HEK293T (cell line): ENCODE measurements around the gene LTBP4.

Source experiments
- CTCF ChIA-PET: fragments of 350-600 bp; formaldehyde crosslinking; extraction: SDS; loops from one replicate; lab custom pipeline; 2021; ENCODE audit warnings: antibody characterized with exemption, inconsistent platforms; lab: Yijun Ruan, JAX
- POLR2A ChIA-PET: fragments of 350-600 bp; formaldehyde crosslinking; extraction: SDS; loops from one replicate; lab custom pipeline; 2020; ENCODE audit warnings: antibody characterized with exemption, inconsistent platforms; lab: Yijun Ruan, JAX
- DNase-seq: peaks from one replicate; pipeline ENCODE4 v3.0.0; 2012; ENCODE audit warnings: mixed read lengths; ENCODE audit errors: extremely low spot score
- CTBP1 ChIP-seq: fragments of 450-650 bp; IDR thresholded peaks from 2 replicates; pipeline ENCODE4 v1.6.1; 2016; ENCODE audit warnings: borderline replicate concordance
- ELF4 ChIP-seq: fragments of 450-650 bp; IDR thresholded peaks from 2 replicates; pipeline ENCODE4 v1.6.1; 2017; ENCODE audit warnings: antibody characterized with exemption
- FOXA1 ChIP-seq: fragments of 450-650 bp; IDR thresholded peaks from 2 replicates; pipeline ENCODE4 v1.6.1; 2016; ENCODE audit warnings: mild to moderate bottlenecking
- FOXK2 ChIP-seq: fragments of 450-650 bp; IDR thresholded peaks from 2 replicates; pipeline ENCODE4 v1.6.1; 2016; ENCODE audit warnings: mild to moderate bottlenecking
- FOXM1 ChIP-seq: fragments of 450-650 bp; IDR thresholded peaks from 2 replicates; pipeline ENCODE4 v1.6.1; 2017; ENCODE audit warnings: mild to moderate bottlenecking, borderline replicate concordance
- HDGF ChIP-seq: fragments of 450-650 bp; IDR thresholded peaks from 2 replicates; pipeline ENCODE4 v1.6.1; 2017; ENCODE audit warnings: antibody characterized with exemption, borderline replicate concordance
- L3MBTL2 ChIP-seq: fragments of 450-650 bp; conservative IDR thresholded peaks from 2 replicates; pipeline ENCODE4 v1.6.1; 2016; ENCODE audit warnings: mild to moderate bottlenecking
- LEF1 ChIP-seq: fragments of 450-650 bp; IDR thresholded peaks from 2 replicates; pipeline ENCODE4 v1.6.1; 2017; ENCODE audit warnings: mild to moderate bottlenecking, borderline replicate concordance
- NFRKB ChIP-seq: fragments of 450-650 bp; IDR thresholded peaks from 2 replicates; pipeline ENCODE4 v1.6.1; 2016; ENCODE audit warnings: mild to moderate bottlenecking, moderate library complexity
- SP1 ChIP-seq: fragments of 450-650 bp; IDR thresholded peaks from 2 replicates; pipeline ENCODE4 v1.6.1; 2017
- SUZ12 ChIP-seq: fragments of 450-650 bp; IDR thresholded peaks from 2 replicates; pipeline ENCODE4 v1.6.1; 2016; ENCODE audit warnings: mild to moderate bottlenecking
- TARDBP ChIP-seq: fragments of 450-650 bp; IDR thresholded peaks from 2 replicates; pipeline ENCODE4 v1.6.1; 2016
- TF ChIP-seq, protein P1 (sequence below): fragments of 450-650 bp; IDR thresholded peaks from 2 replicates; pipeline ENCODE4 v1.6.1; 2016

The LTBP4 gene

DNA sequence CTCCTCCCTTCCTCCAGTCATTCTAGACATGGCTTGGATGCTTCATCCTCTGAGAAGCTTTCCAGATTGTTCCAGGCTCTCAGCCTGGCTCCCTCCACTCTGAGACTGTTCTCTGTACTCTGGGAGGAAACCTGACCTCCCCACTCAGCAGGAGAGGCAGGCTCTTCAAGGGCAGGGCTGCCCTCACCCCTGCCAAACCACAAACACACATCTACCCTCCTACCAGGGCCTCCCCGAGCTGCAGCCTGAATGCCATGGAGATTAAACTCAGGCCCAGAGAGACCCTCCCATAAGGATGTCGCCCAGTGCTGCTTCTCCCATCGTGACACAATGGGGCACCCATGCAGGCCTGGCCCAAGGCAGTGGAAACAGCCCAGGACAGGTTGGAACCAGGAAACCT is 73.1 kb downstream of the LTBP4 start:
- no peak for DNase-seq
- CTCF ChIA-PET: no interaction called here

DNA sequence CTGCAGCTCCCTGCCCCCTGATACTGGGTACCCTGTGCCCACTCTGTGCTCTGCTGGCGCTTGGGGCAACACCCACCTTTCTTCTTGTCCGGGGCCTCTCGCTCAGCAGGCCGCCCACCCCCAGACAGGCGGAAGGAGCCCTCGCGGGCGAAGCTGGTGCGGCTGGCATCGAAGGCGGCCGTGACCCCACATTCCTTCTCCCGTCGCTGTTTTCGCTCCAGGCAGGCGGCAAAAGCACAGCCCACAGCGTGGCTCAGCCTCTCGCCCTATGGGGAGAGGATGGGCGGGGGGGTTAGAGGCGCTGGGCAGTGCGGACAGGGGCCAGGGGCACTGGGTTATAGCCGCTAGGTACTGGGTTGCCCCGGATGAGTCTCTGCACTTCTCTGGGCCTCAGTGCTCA is 76.0 kb downstream of the LTBP4 start:
- POLR2A ChIA-PET: no interaction called here

More for the DNA sequence above, 73.1 kb downstream of the LTBP4 start:
- TF ChIP-seq FOXM1 (no peak), LEF1 (no peak), L3MBTL2 (no peak), SUZ12 (no peak), FOXK2 (no peak), NFRKB (no peak), HDGF (no peak), CTBP1 (no peak), FOXA1 (no peak)
- TF ChIP-seq, protein P1, sequence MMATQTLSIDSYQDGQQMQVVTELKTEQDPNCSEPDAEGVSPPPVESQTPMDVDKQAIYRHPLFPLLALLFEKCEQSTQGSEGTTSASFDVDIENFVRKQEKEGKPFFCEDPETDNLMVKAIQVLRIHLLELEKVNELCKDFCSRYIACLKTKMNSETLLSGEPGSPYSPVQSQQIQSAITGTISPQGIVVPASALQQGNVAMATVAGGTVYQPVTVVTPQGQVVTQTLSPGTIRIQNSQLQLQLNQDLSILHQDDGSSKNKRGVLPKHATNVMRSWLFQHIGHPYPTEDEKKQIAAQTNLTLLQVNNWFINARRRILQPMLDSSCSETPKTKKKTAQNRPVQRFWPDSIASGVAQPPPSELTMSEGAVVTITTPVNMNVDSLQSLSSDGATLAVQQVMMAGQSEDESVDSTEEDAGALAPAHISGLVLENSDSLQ: no peak
- POLR2A ChIA-PET: no interaction called here

More for the DNA sequence above, 76.0 kb downstream of the LTBP4 start:
- DNase-seq: no peak
- TF ChIP-seq SP1 (no peak), ELF4 (no peak), CTBP1 (no peak), L3MBTL2 (no peak), LEF1 (no peak), HDGF (no peak), TARDBP (no peak), SUZ12 (no peak), FOXK2 (no peak)
- TF ChIP-seq, protein P1: no peak
- CTCF ChIA-PET: no interaction called here
